Hematopoietic multipotent progenitor cell treated with erythropoietin and hydrocortisone succinate and interleukin-3 and kit ligand, for 17 days (in vitro differentiated cells): Measurements from ENCODE around the gene ASXL1.
"Not testable (repeated sequence)": the region's sequence is repeated elsewhere in the genome, so short reads cannot be mapped to it uniquely, and the experiment has no call there.

Source experiments
- DNase-seq: peaks from one replicate; pipeline ENCODE4 v3.0.0-alpha.2; 2015; ENCODE audit warnings: low spot score

Gene ASXL1

DNA sequence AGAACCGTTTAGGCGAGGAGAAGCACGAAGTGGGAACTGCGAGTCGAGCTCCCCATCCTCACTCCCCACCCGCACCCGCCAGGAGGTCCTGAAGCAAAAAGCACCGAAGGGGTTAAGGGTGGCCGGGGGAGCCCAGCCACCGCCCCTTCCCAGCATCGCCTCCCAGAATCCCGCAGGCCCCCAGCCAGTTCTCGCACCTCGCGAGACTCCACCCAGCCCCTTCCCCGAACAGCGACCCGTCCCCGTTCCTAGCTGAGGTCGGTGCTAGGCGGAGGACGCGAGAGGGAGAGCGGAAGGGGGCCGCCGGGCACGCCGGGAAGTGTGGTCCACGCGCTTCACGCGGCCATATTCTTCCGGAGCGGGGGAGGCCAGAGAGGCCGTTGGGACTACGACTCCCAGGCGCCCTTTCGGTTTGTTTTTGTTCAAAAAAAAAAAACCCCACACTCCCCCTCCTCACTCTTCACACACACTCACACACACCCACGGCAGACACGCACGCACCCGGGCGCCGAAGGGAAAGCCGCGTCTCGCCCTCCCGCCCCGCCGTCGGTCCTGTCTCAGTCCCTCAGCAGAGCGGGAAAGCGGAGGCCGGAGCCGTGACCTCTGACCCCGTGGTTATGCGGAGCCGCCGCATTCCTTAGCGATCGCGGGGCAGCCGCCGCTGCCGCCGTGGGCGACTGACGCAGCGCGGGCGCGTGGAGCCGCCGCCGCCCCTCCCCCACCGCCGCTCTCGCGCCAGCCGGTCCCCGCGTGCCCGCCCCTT, at the start of gene ASXL1:
ASXL1 (plus strand) TSS at position 463 of the 763 bp plus-strand sequence. CDS start 445 bp downstream, outside the sequence.
- peak; percentile 91 for DNase-seq

GRCh38 chr20:32312718-32313424, 45.3 kb upstream of the ASXL1 start:
- no peak for DNase-seq

GRCh38 chr20:32314768-32315167, 43.4 kb upstream of the ASXL1 start:
- no peak for DNase-seq

DNA sequence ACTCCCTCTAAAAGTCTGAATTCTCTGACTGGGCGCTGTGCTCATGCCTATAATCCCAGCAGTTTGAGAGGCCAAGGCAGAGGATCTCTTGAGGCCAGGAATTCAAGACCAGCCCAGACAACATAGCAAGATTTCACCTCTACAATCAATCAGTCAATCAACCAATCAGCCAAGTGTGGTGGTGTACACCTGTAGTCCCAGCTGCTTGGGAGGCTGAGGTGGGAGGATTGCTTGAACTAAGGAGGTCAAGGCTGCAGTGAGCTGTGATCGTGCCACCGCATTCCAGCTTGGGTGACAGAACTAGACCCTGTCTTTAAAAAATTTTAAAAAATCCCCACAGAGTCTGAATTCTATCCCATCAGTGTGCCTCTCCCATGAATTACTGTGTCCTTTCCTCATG, 42.7 kb upstream of the ASXL1 start:
- DNase-seq, result no peak

GRCh38 chr20:32315891-32316290, 42.2 kb upstream of the ASXL1 start:
- no peak for DNase-seq

GRCh38 chr20:32316667-32317066, 41.5 kb upstream of the ASXL1 start:
- no peak for DNase-seq

GRCh38 chr20:32319100-32319499, 39.0 kb upstream of the ASXL1 start:
- no peak for DNase-seq

- DNase-seq, result no peak
Measured at GRCh38 chr20:32320305-32320704, 37.8 kb upstream of the ASXL1 start.

GRCh38 chr20:32321390-32321789, 36.7 kb upstream of the ASXL1 start:
- no peak for DNase-seq

GRCh38 chr20:32322260-32322659, 35.9 kb upstream of the ASXL1 start:
- DNase-seq, result not testable (repeated sequence)

- not testable (repeated sequence) for DNase-seq
Measured at GRCh38 chr20:32323761-32324160, 34.4 kb upstream of the ASXL1 start.

DNA sequence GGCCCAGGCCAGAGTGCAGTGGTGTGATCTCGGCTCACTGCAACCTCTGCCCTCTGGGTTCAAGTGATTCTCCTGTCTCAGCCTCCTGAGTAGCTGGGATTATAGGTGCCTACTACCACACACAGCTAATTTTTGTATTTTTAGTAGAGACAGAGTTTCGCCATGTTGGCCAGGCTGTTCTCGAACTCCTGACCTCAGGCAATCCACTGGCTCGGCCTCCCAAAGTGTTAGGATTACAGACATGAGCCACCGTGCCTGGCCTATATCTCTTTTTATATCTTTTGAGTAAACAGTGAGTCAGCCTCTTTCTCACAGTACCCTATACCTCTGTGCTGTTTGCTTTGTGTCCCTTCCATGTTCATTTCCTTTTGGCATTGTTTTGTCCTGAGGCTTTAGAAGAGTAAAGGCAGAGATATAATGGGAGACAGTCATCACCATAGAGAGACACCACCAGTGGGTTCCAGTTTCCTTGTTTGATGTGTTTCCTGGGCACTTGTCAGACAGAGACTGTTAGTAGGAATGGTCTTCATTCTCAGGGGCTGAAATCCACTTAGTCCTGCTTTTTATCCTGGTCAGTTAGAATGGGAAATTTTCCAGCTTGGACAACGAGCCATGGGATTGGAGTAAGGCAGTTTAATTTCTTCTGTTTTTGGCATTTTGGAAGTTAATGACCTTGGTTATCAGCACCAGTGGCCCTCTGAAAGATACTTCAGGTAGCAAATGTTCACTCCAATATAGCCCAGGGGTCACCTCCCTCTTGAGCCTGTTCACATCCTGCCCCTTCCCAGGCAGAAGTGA, 32.2 kb upstream of the ASXL1 start:
- DNase-seq, result peak; percentile 47

GRCh38 chr20:32326504-32326845, 31.7 kb upstream of the ASXL1 start:
- DNase-seq, result peak; percentile 21

DNA sequence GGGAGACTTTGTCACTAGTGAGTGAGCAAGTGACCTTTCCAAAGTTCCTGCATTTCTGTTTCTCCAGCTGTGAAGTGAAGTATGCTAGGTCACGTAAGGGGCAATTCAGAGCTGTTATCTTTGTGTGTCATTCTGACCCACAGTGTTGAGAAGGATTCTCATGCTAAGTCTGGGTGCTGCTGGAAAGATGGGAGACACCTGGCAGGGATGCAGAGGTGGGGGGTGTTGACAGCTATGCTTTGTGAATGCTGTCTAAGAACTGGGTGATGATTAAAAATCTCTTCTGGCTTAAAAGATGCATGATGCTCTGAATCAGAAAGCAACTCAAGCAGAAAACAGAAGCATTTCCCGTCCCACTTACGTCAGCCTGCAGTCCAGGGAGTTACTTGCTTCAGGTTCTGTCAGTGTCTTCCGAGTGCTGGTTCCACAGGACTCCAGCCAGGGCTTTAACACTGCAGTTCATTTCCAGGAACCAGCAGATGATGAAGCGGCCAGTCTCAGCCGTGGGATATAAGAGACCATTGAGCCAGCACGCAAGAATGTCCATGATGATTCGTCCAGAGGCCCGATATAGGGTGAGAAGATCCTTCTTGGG, 30.9 kb upstream of the ASXL1 start:
- no peak for DNase-seq

- DNase-seq, result no peak
Measured at GRCh38 chr20:32329817-32330554, 28.1 kb upstream of the ASXL1 start.

GRCh38 chr20:32330555-32330897, 27.6 kb upstream of the ASXL1 start:
- no peak for DNase-seq

DNA sequence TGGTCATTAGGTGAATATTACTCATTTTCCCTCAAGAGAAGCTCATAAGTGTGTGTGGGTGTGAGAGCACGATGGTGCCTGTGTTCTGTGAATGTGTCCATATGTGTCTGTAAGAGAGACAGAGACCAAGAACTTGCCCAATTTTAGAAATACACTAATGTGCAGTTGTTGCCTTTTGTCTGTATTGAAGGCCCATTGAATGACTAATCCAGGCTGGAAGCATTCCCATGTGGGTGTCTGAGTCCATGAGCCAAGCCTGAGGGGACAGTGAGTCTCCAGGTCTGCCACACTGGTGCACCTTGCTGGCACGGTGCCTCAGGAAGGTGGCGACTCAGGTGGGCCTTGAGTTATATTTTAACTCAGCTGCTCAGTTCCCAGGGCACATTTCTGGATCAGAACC, 25.5 kb upstream of the ASXL1 start:
- no peak for DNase-seq

DNA sequence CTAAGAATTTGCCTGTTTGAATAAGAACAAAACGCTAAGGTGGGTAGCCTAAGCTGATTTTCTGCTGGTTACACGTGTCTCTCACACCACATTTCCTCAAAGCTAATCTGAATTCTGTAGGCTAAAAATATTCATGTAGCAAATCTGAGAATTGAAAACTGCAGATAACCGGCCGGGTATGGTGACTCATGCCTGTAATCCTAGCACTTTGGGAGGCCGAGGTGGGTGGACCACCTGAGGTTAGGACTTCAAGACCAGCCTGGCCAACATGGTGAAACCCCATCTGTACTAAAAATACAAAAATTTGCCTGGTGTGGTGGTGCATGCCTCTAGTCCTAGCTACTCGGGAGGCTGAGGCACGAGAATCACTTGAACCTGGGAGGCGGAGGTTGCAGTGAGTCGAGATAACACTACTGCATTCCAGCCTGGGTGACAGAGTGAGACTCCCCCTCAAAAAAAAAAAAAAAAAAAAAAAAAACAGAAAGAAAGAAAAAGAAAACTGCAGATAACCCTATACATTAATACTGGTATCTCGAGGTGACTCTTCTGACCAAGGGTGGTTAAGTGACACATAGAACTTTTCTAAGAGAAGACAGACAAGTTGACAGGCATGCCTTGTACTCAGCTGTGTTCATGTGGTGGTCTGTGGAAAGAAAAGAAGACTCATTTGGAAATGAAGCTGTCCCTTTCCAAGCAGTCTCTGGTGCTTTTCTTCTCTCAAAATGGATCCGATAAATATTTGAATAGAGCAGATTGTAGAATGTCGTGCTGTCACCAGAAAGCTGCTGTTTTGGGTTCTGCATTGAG, 24.7 kb upstream of the ASXL1 start:
- peak; percentile 29 for DNase-seq

- DNase-seq, result peak; percentile 80
Measured at GRCh38 chr20:32333988-32334885, 23.9 kb upstream of the ASXL1 start.

- peak; percentile 47 for DNase-seq
Measured at GRCh38 chr20:32336918-32337347, 21.2 kb upstream of the ASXL1 start.
